Chondrocyte (in vitro differentiated cells): ENCODE results near the gene CEP290. TPM values are rescaled to one million over a fixed set of nuclear protein-coding genes. Genes with fewer than 3 reads are reported as not detected.

Experiments used
- DNase-seq: peaks from one replicate; pipeline ENCODE4 v3.0.0; 2021; ENCODE audit warnings: mixed read lengths, low spot score
- H3K27ac Mint-ChIP-seq: one replicate; pipeline ENCODE4 v1.8.0; 2021; ENCODE audit warnings: mild to moderate bottlenecking, moderate library complexity, mixed read lengths; ENCODE audit not compliant: unreplicated experiment
- H3K27me3 Mint-ChIP-seq: 2 replicates; pipeline ENCODE4 v1.8.0; 2021; ENCODE audit warnings: low read depth, mixed read lengths
- H3K36me3 Mint-ChIP-seq: 2 replicates; pipeline ENCODE4 v1.8.0; 2021; ENCODE audit warnings: low read depth, mixed read lengths
- H3K4me1 Mint-ChIP-seq: 2 replicates; pipeline ENCODE4 v1.8.0; 2021; ENCODE audit warnings: low read depth, mild to moderate bottlenecking, mixed read lengths
- H3K4me3 Mint-ChIP-seq: one replicate; pipeline ENCODE4 v1.8.0; 2021; ENCODE audit warnings: mild to moderate bottlenecking, moderate library complexity, mixed read lengths; ENCODE audit not compliant: unreplicated experiment
- H3K9me3 Mint-ChIP-seq: 2 replicates; pipeline ENCODE4 v1.8.0; 2021; ENCODE audit warnings: low read depth, mixed read lengths
- CTCF ChIP-seq: fragments of 200-600 bp; sonication (generic); IDR thresholded peaks from 2 replicates; pipeline ENCODE4 v1.5.0; 2021; ENCODE audit warnings: antibody characterized with exemption, mild to moderate bottlenecking, moderate library complexity
- total RNA-seq: library from RNA; stranded (reverse); gene quantifications from 3 replicates; pipeline ENCODE4 v1.2.1, GENCODE V29; 2021

CEP290 gene
- total RNA-seq, 1 donor from 2014 or later = 15.0 TPM

DNA sequence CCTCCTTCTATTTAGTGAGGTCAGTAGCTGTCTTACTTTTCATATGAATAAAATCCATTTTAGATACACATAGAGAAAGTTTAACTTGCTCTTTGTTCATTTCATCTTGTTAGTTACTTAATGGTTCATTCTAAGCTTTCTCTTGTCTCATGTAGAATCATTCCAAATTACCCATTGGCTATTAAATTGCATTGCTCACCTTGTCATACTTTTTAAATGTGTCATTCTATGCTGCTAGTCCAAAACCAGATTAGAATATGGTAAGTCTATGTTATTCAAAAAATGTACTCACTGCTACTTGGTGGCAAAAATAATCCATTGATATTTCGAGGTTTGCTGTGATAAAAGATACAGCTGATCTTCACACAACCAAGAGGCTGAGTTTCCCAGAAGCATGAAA is 115.7 kb downstream of the CEP290 start:
- Mint-ChIP-seq H3K27me3 (peaks cover 7% of the 10 kb centered on the region), H3K4me3 (no peak overlapping the region), H3K9me3 (no peaks in the 10 kb centered on the region), H3K27ac (no peak overlapping the region), H3K36me3 (no peaks in the 10 kb centered on the region), H3K4me1 (no peaks in the 10 kb centered on the region)
- DNase-seq = no peak
- TF ChIP-seq CTCF = no peak

DNA sequence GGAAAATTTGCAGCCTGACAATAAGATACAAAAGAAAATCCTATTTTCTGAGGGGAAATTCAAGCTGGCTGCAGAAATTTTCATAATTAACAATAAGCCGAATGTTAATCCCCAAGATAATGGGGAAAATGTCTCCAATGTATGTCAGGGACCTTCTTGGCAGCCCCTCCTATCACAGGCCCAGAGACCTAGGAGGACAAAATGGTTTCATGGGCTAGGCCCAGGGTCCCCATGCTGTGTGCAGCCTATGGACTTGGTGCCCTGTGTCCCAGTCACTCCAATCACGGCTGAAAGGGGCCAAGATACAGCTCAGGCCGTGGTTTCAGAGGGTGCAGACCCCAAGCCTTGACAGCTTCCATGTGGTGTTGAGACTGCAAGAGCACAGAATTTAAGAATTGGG is 123.9 kb downstream of the CEP290 start:
- Mint-ChIP-seq H3K4me1 (peaks cover 3% of the 10 kb centered on the region), H3K36me3 (peaks cover 3% of the 10 kb centered on the region), H3K27ac (no peak overlapping the region), H3K27me3 (peaks cover 5% of the 10 kb centered on the region), H3K9me3 (peaks cover 24% of the 10 kb centered on the region), H3K4me3 (no peak overlapping the region)
- DNase-seq = no peak
- TF ChIP-seq CTCF = no peak

DNA sequence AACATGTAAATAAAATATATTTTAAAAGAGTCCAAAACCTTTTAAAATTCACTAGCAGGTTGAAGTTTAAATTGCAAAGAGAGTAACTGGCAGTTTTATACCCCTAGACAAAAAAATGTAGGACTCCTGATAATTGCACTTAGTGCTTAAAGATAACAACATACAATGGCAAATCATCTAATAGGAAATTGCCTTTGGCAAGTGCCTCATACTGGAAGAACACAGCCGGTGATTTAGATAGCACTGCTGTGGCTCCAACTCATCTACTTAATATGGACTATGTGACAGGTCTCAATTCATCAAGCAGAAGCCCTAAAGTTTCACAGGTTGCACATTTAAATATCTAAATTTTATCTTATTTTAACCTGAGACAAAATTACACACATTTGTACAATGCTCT is 126.1 kb downstream of the CEP290 start:
- H3K4me3 Mint-ChIP-seq = no peak overlapping the region
- peaks cover 3% of the 10 kb centered on the region for H3K36me3 Mint-ChIP-seq
- H3K27ac Mint-ChIP-seq = no peak overlapping the region
- peaks cover 3% of the 10 kb centered on the region for H3K4me1 Mint-ChIP-seq
- no peak for TF ChIP-seq CTCF
- peaks cover 22% of the 10 kb centered on the region for H3K9me3 Mint-ChIP-seq
- peaks cover 3% of the 10 kb centered on the region for H3K27me3 Mint-ChIP-seq
- DNase-seq = no peak

GRCh38 chr12:88011755-88012154 is 130.1 kb downstream of the CEP290 start:
- Mint-ChIP-seq H3K27me3 (peaks cover 2% of the 10 kb centered on the region), H3K4me3 (no peak overlapping the region), H3K9me3 (peaks cover 2% of the 10 kb centered on the region), H3K36me3 (no peaks in the 10 kb centered on the region), H3K4me1 (peaks cover 3% of the 10 kb centered on the region), H3K27ac (no peak overlapping the region)
- TF ChIP-seq CTCF = no peak
- no peak for DNase-seq

GRCh38 chr12:88006351-88006750 is 135.5 kb downstream of the CEP290 start:
- no peaks in the 10 kb centered on the region for H3K4me1 Mint-ChIP-seq
- no peaks in the 10 kb centered on the region for H3K27me3 Mint-ChIP-seq
- no peak for TF ChIP-seq CTCF
- H3K9me3 Mint-ChIP-seq = peaks cover 16% of the 10 kb centered on the region
- no peak for DNase-seq
- H3K27ac Mint-ChIP-seq = no peak overlapping the region
- no peaks in the 10 kb centered on the region for H3K36me3 Mint-ChIP-seq
- H3K4me3 Mint-ChIP-seq = no peak overlapping the region
